SU-DHL-6 (cell line): ENCODE results near the gene LAMA2.

Experiments
- H2AFZ ChIP-seq: fragments of 200-600 bp; sonication (generic); 2 replicates; pipeline ENCODE4 v1.6.1; 2014; ENCODE audit warnings: low read depth, mild to moderate bottlenecking, moderate library complexity, mixed read lengths, antibody characterized with exemption, low read length; ENCODE audit not compliant: severe bottlenecking
- H3F3A ChIP-seq: fragments of 200-600 bp; shearing (Covaris generic); 2 replicates; pipeline ENCODE4 v1.6.0; 2016; ENCODE audit warnings: antibody characterized with exemption, mild to moderate bottlenecking; ENCODE audit not compliant: insufficient read depth
- H3K27ac ChIP-seq: fragments of 200-600 bp; sonication (generic); 2 replicates; pipeline ENCODE4 v1.5.1; 2016; ENCODE audit warnings: low read depth, mild to moderate bottlenecking, low read length, moderate library complexity, mixed read lengths
- H3K27me3 ChIP-seq: fragments of 200-600 bp; sonication (generic), shearing (Covaris generic); 2 replicates; pipeline ENCODE4 v1.6.0; 2014; ENCODE audit warnings: mild to moderate bottlenecking, low read length
- H3K36me3 ChIP-seq: fragments of 200-600 bp; sonication (generic); 2 replicates; pipeline ENCODE4 v1.6.1; 2014; ENCODE audit warnings: mild to moderate bottlenecking, low read length, mixed read lengths
- H3K4me2 ChIP-seq: fragments of 300-600, 200-600 bp; shearing (Covaris generic), sonication (generic); 2 replicates; pipeline ENCODE4 v1.6.0; 2014; ENCODE audit warnings: low read length, low read depth, mild to moderate bottlenecking; ENCODE audit not compliant: poor library complexity, severe bottlenecking
- H3K4me3 ChIP-seq: fragments of 200-600 bp; sonication (generic); 2 replicates; pipeline ENCODE4 v1.5.1; 2014; ENCODE audit warnings: antibody characterized with exemption, low read length, mild to moderate bottlenecking, mixed read lengths; ENCODE audit not compliant: insufficient read depth, poor library complexity, severe bottlenecking
- H3K79me2 ChIP-seq: fragments of 200-600 bp; sonication (generic); 2 replicates; pipeline ENCODE4 v1.6.1; 2014; ENCODE audit warnings: mild to moderate bottlenecking, low read length, moderate library complexity; ENCODE audit not compliant: insufficient read depth
- H3K9ac ChIP-seq: fragments of 200-600 bp; sonication (generic); 2 replicates; pipeline ENCODE4 v1.7.0; 2014; ENCODE audit warnings: mild to moderate bottlenecking, low read length
- H3K9me2 ChIP-seq: fragments of 200-600 bp; sonication (generic); replicated peaks from 2 replicates; pipeline ENCODE4 v1.6.1; 2014; ENCODE audit warnings: low read length; ENCODE audit not compliant: insufficient read depth
- H3K9me3 ChIP-seq: fragments of 200-600 bp; sonication (generic); 2 replicates; pipeline ENCODE4 v1.6.1; 2014; ENCODE audit warnings: low read length, mixed read lengths; ENCODE audit not compliant: insufficient read depth
- H4K20me1 ChIP-seq: fragments of 200-600 bp; sonication (generic); 2 replicates; pipeline ENCODE4 v1.6.1; 2014; ENCODE audit warnings: low read depth, mild to moderate bottlenecking, antibody characterized with exemption, low read length, moderate library complexity, mixed read lengths
- CTCF ChIP-seq: fragments of 200-600 bp; sonication (generic); IDR thresholded peaks from one replicate; pipeline ENCODE4 v1.5.1; 2017; ENCODE audit warnings: antibody characterized with exemption, mild to moderate bottlenecking, low read length, moderate library complexity; ENCODE audit not compliant: insufficient read depth, poor library complexity, severe bottlenecking
- EZH2phosphoT487 ChIP-seq: fragments of 200-600 bp; sonication (generic), shearing (Covaris generic); conservative IDR thresholded peaks from 2 replicates; pipeline ENCODE4 v1.6.1; 2018; ENCODE audit warnings: mild to moderate bottlenecking, antibody characterized with exemption, low read length, moderate library complexity, mixed read lengths

Gene LAMA2

GRCh38 chr6:129516005-129516404, 633.1 kb downstream of the LAMA2 start:
- Histone ChIP-seq H3K36me3 (no peaks in the 10 kb centered on the region), H3K9me2 (no peaks in the 10 kb centered on the region), H3F3A (no peaks in the 10 kb centered on the region), H3K27me3 (no peaks in the 10 kb centered on the region), H3K4me3 (no peak overlapping the region), H3K79me2 (no peaks in the 10 kb centered on the region), H2AFZ (no peak overlapping the region), H3K27ac (no peak overlapping the region), H3K4me2 (no peak overlapping the region), H3K9me3 (no peaks in the 10 kb centered on the region), H4K20me1 (no peaks in the 10 kb centered on the region), H3K9ac (no peak overlapping the region)
- TF ChIP-seq EZH2phosphoT487: no peak
- no peak for TF ChIP-seq CTCF

GRCh38 chr6:129516787-129517186, 633.8 kb downstream of the LAMA2 start:
- no peaks in the 10 kb centered on the region for H3K27me3 ChIP-seq
- no peak overlapping the region for H3K4me2 ChIP-seq
- H3K9me2 ChIP-seq: no peaks in the 10 kb centered on the region
- H2AFZ ChIP-seq: no peak overlapping the region
- H3K36me3 ChIP-seq: no peaks in the 10 kb centered on the region
- no peak overlapping the region for H3K27ac ChIP-seq
- no peak overlapping the region for H3K4me3 ChIP-seq
- TF ChIP-seq EZH2phosphoT487: no peak
- H3K79me2 ChIP-seq: no peaks in the 10 kb centered on the region
- H4K20me1 ChIP-seq: no peaks in the 10 kb centered on the region
- no peak overlapping the region for H3K9ac ChIP-seq
- no peaks in the 10 kb centered on the region for H3K9me3 ChIP-seq
- no peaks in the 10 kb centered on the region for H3F3A ChIP-seq

- Histone ChIP-seq H3F3A (no peaks in the 10 kb centered on the region), H3K4me3 (no peak overlapping the region), H2AFZ (no peak overlapping the region), H3K4me2 (no peak overlapping the region), H3K27me3 (no peaks in the 10 kb centered on the region), H3K36me3 (no peaks in the 10 kb centered on the region), H3K9me2 (no peaks in the 10 kb centered on the region), H3K9ac (no peak overlapping the region), H4K20me1 (no peaks in the 10 kb centered on the region), H3K79me2 (no peaks in the 10 kb centered on the region), H3K9me3 (no peaks in the 10 kb centered on the region), H3K27ac (no peak overlapping the region)
- TF ChIP-seq CTCF (no peak), EZH2phosphoT487 (no peak)
Measured at GRCh38 chr6:129517288-129517687, 634.4 kb downstream of the LAMA2 start.

- Histone ChIP-seq H2AFZ (no peak overlapping the region), H3K79me2 (no peaks in the 10 kb centered on the region), H3K4me3 (no peak overlapping the region), H3K4me2 (no peak overlapping the region), H3F3A (no peaks in the 10 kb centered on the region), H3K27ac (no peak overlapping the region), H3K36me3 (no peaks in the 10 kb centered on the region), H4K20me1 (no peaks in the 10 kb centered on the region), H3K27me3 (no peaks in the 10 kb centered on the region), H3K9ac (no peak overlapping the region), H3K9me3 (no peaks in the 10 kb centered on the region), H3K9me2 (no peaks in the 10 kb centered on the region)
- TF ChIP-seq EZH2phosphoT487: no peak
- TF ChIP-seq CTCF: no peak
Measured at GRCh38 chr6:129519750-129520149, 636.8 kb downstream of the LAMA2 start.
